SKM-1 (cell line): ENCODE results near the gene CCDC154.

Source experiments
- DNase-seq: peaks from one replicate; lab custom pipeline; 2025; ENCODE audit not compliant: unreplicated experiment; lab: John Stamatoyannopoulos, UW

CCDC154 gene

GRCh38 chr16:1393613-1394176, 50.7 kb downstream of the CCDC154 start:
- no peak for DNase-seq

DNA sequence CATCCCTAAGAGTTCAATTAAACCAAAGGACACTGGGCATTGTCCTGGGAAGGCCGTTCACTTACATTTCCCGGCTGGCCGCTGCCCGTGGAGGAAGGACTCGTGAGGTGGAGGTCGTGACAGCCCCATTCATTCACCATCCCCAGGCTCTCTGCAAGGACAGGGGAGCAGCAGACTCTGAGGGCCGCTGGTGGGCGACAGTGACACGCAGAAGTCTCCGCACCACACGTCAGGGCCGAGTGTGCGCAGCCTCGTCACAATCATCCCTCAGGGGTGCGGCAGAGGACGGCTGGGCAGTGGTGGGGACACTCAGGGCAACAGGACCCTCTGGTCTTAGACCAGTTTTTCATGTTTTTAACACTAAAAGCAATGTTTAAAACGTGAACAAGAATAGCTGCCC, 51.5 kb downstream of the CCDC154 start:
- no peak for DNase-seq

- no peak for DNase-seq
Measured at GRCh38 chr16:1390239-1390779, 54.0 kb downstream of the CCDC154 start.

DNA sequence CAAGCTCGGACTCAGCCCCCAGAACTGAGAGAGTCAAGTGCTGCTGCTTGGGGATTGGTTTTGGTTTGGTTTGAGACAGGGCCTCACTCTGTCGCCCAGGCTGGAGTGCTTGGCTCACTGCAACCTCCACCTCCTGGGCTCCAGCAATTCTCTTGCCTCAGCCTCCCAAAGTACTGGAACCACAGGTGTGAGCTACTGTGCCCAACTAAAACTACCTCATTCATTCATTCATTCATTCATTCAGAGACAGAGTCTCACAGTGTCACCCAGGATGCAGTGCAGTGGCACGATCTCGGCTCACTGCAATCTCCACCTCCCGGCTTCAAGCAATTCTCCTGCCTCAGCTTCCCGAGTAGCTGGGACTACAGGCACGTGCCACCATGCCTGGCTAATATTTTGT, 54.6 kb downstream of the CCDC154 start:
- no peak for DNase-seq

GRCh38 chr16:1387331-1387730, 57.0 kb downstream of the CCDC154 start:
- DNase-seq: no peak

DNA sequence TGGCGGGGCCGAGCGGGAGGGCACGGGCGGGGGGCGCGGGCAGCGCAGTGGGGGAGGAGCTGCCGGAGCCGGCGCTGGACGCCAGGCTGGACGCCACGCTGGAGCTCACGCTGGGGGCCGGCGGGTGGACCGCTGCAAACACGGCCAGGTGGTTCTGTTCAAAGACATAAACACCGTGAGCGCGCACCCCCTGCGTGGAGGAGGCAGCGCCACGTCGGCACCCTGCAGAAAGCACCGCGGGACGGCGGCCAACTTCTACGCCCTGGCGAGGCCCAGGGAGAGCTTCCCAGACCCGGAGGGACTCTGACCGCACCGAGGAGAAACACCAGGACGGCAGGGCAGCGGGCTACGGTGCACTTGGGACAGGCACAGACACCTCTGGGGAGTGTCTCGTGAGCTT, 59.1 kb downstream of the CCDC154 start:
- no peak for DNase-seq
